ENCODE data around the gene PDE11A. TPM values are rescaled to one million over a fixed set of nuclear protein-coding genes. Genes with fewer than 3 reads are reported as not detected.

Gene PDE11A
- total RNA-seq, 1 experiment from 2014 or later, result 0.61 TPM

DNA sequence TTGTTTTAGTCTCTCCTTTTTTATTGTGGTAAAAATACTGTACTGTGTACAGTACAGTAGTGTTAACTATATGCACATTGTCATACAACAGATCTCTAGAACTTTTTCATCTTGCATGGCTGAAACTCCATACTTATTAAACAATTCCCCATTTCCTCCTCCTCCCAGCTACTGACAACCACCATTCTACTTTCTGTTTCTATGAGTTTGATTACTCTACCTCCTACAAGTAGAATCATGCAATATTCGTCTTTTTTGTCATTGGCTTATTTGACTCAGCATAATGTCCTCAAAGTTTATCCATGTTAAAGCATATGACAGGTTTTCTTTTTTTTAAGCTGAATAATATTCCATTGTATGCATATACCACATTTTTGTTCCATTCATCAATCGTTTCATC is 341.8 kb downstream of the PDE11A start:
- intact Hi-C loops (cut with micrococcal nuclease), result no loop called here
- no peaks in the 10 kb centered on the region for H3K4me1 ChIP-seq (ENCODE audit: control insufficient read depth in 1 of 2, insufficient read depth in 2 of 2, low read length in 2 of 2)
- H3K9me2 ChIP-seq (ENCODE audit: insufficient read depth), result no peaks in the 10 kb centered on the region
- H3K36me3 ChIP-seq (ENCODE audit: control insufficient read depth in 1 of 2, insufficient read depth in 2 of 2, low read length in 2 of 2), result no peaks in the 10 kb centered on the region
- no peaks in the 10 kb centered on the region for H3K79me2 ChIP-seq (ENCODE audit: insufficient read depth, low read length)
- no peak for TF ChIP-seq ZNF274 (IDR thresholded peaks at IDR 0.05; ENCODE audit: low read depth, low read length)
- TF ChIP-seq, protein P1, sequence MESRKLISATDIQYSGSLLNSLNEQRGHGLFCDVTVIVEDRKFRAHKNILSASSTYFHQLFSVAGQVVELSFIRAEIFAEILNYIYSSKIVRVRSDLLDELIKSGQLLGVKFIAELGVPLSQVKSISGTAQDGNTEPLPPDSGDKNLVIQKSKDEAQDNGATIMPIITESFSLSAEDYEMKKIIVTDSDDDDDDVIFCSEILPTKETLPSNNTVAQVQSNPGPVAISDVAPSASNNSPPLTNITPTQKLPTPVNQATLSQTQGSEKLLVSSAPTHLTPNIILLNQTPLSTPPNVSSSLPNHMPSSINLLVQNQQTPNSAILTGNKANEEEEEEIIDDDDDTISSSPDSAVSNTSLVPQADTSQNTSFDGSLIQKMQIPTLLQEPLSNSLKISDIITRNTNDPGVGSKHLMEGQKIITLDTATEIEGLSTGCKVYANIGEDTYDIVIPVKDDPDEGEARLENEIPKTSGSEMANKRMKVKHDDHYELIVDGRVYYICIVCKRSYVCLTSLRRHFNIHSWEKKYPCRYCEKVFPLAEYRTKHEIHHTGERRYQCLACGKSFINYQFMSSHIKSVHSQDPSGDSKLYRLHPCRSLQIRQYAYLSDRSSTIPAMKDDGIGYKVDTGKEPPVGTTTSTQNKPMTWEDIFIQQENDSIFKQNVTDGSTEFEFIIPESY (IDR thresholded peaks at IDR 0.05; ENCODE audit: extremely low read depth, insufficient replicate concordance, low read length), result no peak
- no peak for TF ChIP-seq SIN3A (IDR thresholded peaks at IDR 0.05; ENCODE audit: low read depth)
- no peak for TF ChIP-seq SP1 (IDR thresholded peaks at IDR 0.05; ENCODE audit: low read depth)
- ChIA-PET RAD21 (ENCODE audit: low non-redundant PET in 1 of 2, low total read pairs in 2 of 2, uncharacterized antibody in 2 of 2, unreplicated experiment in 2 of 2) (no interaction called here), CTCF (no interaction called here), POLR2A (no interaction called here)
- H3K4me2 ChIP-seq (ENCODE audit: low read length), result no peak overlapping the region
- no peaks in the 10 kb centered on the region for H3K9me3 ChIP-seq (ENCODE audit: control insufficient read depth in 1 of 2, insufficient read depth in 1 of 2, low read depth in 1 of 2, low read length in 2 of 2)
- DNase-seq (ENCODE audit: low read depth, low spot score), result no peak
- no peak overlapping the region for H3K9ac ChIP-seq (ENCODE audit: low read length)
- no peaks in the 10 kb centered on the region for H4K20me1 ChIP-seq (ENCODE audit: insufficient read depth)
- ATAC-seq, result no peak
- H3K27ac ChIP-seq (ENCODE audit: low read depth, low read length), result no peak overlapping the region
- H2AFZ ChIP-seq (ENCODE audit: low read depth, low read length, poor library complexity, severe bottlenecking), result no peak overlapping the region
- no peaks in the 10 kb centered on the region for H3K27me3 ChIP-seq (ENCODE audit: insufficient read depth, low read length)
- no peak overlapping the region for H3K4me3 ChIP-seq (replicated peaks in 1 of 2; ENCODE audit: low read depth in 1 of 2, low read length in 2 of 2)
- no TSS peak for BruUV-seq (replicated peaks)

DNA sequence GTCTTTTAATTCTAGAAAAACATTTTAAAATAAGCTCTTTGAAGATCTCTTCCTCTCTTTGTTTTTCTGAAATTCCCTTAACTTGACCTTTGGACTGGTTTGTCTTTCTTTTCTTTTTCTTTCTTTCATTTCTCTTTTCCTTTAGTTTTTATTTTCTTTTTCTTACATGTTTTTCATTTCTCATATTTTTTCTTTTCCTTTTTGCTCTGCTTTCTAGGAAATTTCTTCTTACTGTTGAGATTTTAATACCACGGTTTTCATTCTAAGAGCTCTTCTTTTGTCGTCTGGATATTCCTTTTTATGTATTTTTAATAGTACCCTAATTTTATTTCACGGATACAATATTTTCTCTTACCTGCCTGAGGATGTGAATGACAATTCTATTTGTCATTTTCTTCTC is 342.2 kb downstream of the PDE11A start:
- ChIA-PET CTCF (no interaction called here), RAD21 (ENCODE audit: low non-redundant PET in 1 of 2, low total read pairs in 2 of 2, uncharacterized antibody in 2 of 2, unreplicated experiment in 2 of 2) (no interaction called here), POLR2A (no interaction called here)
- Histone ChIP-seq H3K4me3 (replicated peaks in 1 of 2; ENCODE audit: low read depth in 1 of 2, low read length in 2 of 2) (no peak overlapping the region), H3K9me2 (ENCODE audit: insufficient read depth) (no peaks in the 10 kb centered on the region), H3K4me2 (ENCODE audit: low read length) (no peak overlapping the region), H3K79me2 (ENCODE audit: insufficient read depth, low read length) (no peaks in the 10 kb centered on the region), H3K9me3 (ENCODE audit: control insufficient read depth in 1 of 2, insufficient read depth in 1 of 2, low read depth in 1 of 2, low read length in 2 of 2) (no peaks in the 10 kb centered on the region), H2AFZ (ENCODE audit: low read depth, low read length, poor library complexity, severe bottlenecking) (no peak overlapping the region), H3K36me3 (ENCODE audit: control insufficient read depth in 1 of 2, insufficient read depth in 2 of 2, low read length in 2 of 2) (no peaks in the 10 kb centered on the region), H3K4me1 (ENCODE audit: control insufficient read depth in 1 of 2, insufficient read depth in 2 of 2, low read length in 2 of 2) (no peaks in the 10 kb centered on the region), H3K27ac (ENCODE audit: low read depth, low read length) (no peak overlapping the region), H3K27me3 (ENCODE audit: insufficient read depth, low read length) (no peaks in the 10 kb centered on the region), H3K9ac (ENCODE audit: low read length) (no peak overlapping the region), H4K20me1 (ENCODE audit: insufficient read depth) (no peaks in the 10 kb centered on the region)
- no TSS peak for BruUV-seq (replicated peaks)
- ATAC-seq (no peak), DNase-seq (ENCODE audit: low read depth, low spot score) (no peak)
- intact Hi-C loops (cut with micrococcal nuclease), result no loop called here
- no peak for TF ChIP-seq POLR2AphosphoS5 (IDR thresholded peaks at IDR 0.05; ENCODE audit: low read depth, low read length)
- TF ChIP-seq, protein P2, sequence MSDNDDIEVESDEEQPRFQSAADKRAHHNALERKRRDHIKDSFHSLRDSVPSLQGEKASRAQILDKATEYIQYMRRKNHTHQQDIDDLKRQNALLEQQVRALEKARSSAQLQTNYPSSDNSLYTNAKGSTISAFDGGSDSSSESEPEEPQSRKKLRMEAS (IDR thresholded peaks at IDR 0.05), result no peak
- TF ChIP-seq, protein P3, sequence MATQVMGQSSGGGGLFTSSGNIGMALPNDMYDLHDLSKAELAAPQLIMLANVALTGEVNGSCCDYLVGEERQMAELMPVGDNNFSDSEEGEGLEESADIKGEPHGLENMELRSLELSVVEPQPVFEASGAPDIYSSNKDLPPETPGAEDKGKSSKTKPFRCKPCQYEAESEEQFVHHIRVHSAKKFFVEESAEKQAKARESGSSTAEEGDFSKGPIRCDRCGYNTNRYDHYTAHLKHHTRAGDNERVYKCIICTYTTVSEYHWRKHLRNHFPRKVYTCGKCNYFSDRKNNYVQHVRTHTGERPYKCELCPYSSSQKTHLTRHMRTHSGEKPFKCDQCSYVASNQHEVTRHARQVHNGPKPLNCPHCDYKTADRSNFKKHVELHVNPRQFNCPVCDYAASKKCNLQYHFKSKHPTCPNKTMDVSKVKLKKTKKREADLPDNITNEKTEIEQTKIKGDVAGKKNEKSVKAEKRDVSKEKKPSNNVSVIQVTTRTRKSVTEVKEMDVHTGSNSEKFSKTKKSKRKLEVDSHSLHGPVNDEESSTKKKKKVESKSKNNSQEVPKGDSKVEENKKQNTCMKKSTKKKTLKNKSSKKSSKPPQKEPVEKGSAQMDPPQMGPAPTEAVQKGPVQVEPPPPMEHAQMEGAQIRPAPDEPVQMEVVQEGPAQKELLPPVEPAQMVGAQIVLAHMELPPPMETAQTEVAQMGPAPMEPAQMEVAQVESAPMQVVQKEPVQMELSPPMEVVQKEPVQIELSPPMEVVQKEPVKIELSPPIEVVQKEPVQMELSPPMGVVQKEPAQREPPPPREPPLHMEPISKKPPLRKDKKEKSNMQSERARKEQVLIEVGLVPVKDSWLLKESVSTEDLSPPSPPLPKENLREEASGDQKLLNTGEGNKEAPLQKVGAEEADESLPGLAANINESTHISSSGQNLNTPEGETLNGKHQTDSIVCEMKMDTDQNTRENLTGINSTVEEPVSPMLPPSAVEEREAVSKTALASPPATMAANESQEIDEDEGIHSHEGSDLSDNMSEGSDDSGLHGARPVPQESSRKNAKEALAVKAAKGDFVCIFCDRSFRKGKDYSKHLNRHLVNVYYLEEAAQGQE (IDR thresholded peaks at IDR 0.05; ENCODE audit: low read depth), result no peak
- no peak for TF ChIP-seq EZH2 (IDR thresholded peaks at IDR 0.05)
- no peak for TF ChIP-seq SP1 (IDR thresholded peaks at IDR 0.05; ENCODE audit: low read depth)
- no peak for TF ChIP-seq SRF (IDR thresholded peaks at IDR 0.05; ENCODE audit: low read depth)
- TF ChIP-seq, protein P4, sequence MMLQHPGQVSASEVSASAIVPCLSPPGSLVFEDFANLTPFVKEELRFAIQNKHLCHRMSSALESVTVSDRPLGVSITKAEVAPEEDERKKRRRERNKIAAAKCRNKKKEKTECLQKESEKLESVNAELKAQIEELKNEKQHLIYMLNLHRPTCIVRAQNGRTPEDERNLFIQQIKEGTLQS (IDR thresholded peaks at IDR 0.05), result no peak
- no peak for TF ChIP-seq RAD21 (IDR thresholded peaks at IDR 0.05; ENCODE audit: low read depth)
- TF ChIP-seq CBX3 (IDR thresholded peaks at IDR 0.05; ENCODE audit: low read depth), result no peak
- TF ChIP-seq ZNF274 (IDR thresholded peaks at IDR 0.05; ENCODE audit: low read depth, low read length), result no peak
- no peak for TF ChIP-seq JUND (IDR thresholded peaks at IDR 0.05)
